MCF 10A (cell line): Measurements from ENCODE around the gene EEF1E1. TPM values are rescaled to one million over a fixed set of nuclear protein-coding genes. Genes with fewer than 3 reads are reported as not detected.

Experiments
- BruUV-seq: library from RNA; stranded (reverse); fragments of 400-500 nt; replicated peaks from 2 replicates; lab custom pipeline; 2021; lab: Mats Ljungman, UMichigan
- CTCF ChIA-PET: fragments of 300-600 bp; sonication (Branson Sonifier 250); formaldehyde crosslinking; extraction: SDS; loops from one replicate; lab custom pipeline; 2021; ENCODE audit warnings: antibody characterized with exemption, inconsistent platforms; lab: Yijun Ruan, JAX
- POLR2A ChIA-PET: fragments of 300-600, 350-650 bp; sonication (Branson Sonifier 250); formaldehyde crosslinking; extraction: SDS; loops from one replicate; lab custom pipeline; 2020; ENCODE audit warnings: antibody characterized with exemption, inconsistent platforms; lab: Yijun Ruan, JAX
- DNase-seq: peaks from one replicate; pipeline ENCODE4 v3.0.0-alpha.2; 2018; ENCODE audit not compliant: unreplicated experiment
- H3K27ac Mint-ChIP-seq: one replicate; pipeline ENCODE4 v1.8.0; 2022; ENCODE audit warnings: mild to moderate bottlenecking, low read depth, mixed read lengths; ENCODE audit not compliant: unreplicated experiment
- H3K27me3 Mint-ChIP-seq: one replicate; pipeline ENCODE4 v1.8.0; 2022; ENCODE audit warnings: mixed read lengths; ENCODE audit not compliant: insufficient read depth, unreplicated experiment
- H3K36me3 Mint-ChIP-seq: one replicate; pipeline ENCODE4 v1.8.0; 2022; ENCODE audit warnings: mild to moderate bottlenecking, moderate library complexity, mixed read lengths; ENCODE audit not compliant: insufficient read depth, unreplicated experiment
- H3K4me1 Mint-ChIP-seq: one replicate; pipeline ENCODE4 v1.8.0; 2022; ENCODE audit warnings: mixed read lengths; ENCODE audit not compliant: insufficient read depth, unreplicated experiment
- H3K4me3 Mint-ChIP-seq: one replicate; pipeline ENCODE4 v1.8.0; 2022; ENCODE audit warnings: mild to moderate bottlenecking, moderate library complexity, mixed read lengths; ENCODE audit not compliant: unreplicated experiment
- H3K9me3 Mint-ChIP-seq: one replicate; pipeline ENCODE4 v1.8.0; 2022; ENCODE audit warnings: mixed read lengths; ENCODE audit not compliant: unreplicated experiment
- CTCF ChIP-seq: fragments of 200-600 bp; IDR thresholded peaks from one replicate; pipeline ENCODE4 v1.8.0; 2022; ENCODE audit warnings: antibody characterized with exemption, mild to moderate bottlenecking; ENCODE audit not compliant: unreplicated experiment
- intact Hi-C: fragments of 100-400 bp; cut with micrococcal nuclease; formaldehyde crosslinking; loops from 2 replicates; pipeline ENCODE4 v1.14.1; 2022
- total RNA-seq: library from RNA; stranded (reverse); gene quantifications from 2 replicates; pipeline ENCODE4 v1.2.3, GENCODE V29; 2022

EEF1E1 gene
- total RNA-seq, 1 experiment from 2014 or later, result 56.7 TPM

- peak; percentile 90 for DNase-seq
- intact Hi-C loops, result no loop called here
- H3K36me3 Mint-ChIP-seq, result no peaks in the 10 kb centered on the region
- ChIA-PET POLR2A (interaction anchor here (0.7 to 1.0 kb wide), 2 partner anchors 27 to 1462 kb away, joined by 3 read pairs; no protein-coding TSS in a partner anchor), CTCF (interaction anchor here (0.6 to 1.4 kb wide), 6 partner anchors 10 to 111 kb away, joined by 3 to 4 read pairs (median 3); no protein-coding TSS in a partner anchor)
- TF ChIP-seq CTCF, result no peak
- peak overlapping the region; percentile 88 for H3K27ac Mint-ChIP-seq
- H3K4me1 Mint-ChIP-seq, result peaks cover 16% of the 10 kb centered on the region
- H3K27me3 Mint-ChIP-seq, result no peaks in the 10 kb centered on the region
- H3K4me3 Mint-ChIP-seq, result no peak overlapping the region
- BruUV-seq, result no TSS peak
- H3K9me3 Mint-ChIP-seq, result peaks cover 9% of the 10 kb centered on the region
Measured at GRCh38 chr6:8108031-8108660, 5.8 kb upstream of the EEF1E1 start.

- BruUV-seq, result no TSS peak
- Mint-ChIP-seq H3K27ac (no peak overlapping the region), H3K36me3 (no peaks in the 10 kb centered on the region), H3K27me3 (no peaks in the 10 kb centered on the region), H3K4me3 (no peak overlapping the region), H3K9me3 (peaks cover 9% of the 10 kb centered on the region), H3K4me1 (peaks cover 23% of the 10 kb centered on the region)
- ChIA-PET POLR2A (no interaction called here), CTCF (no interaction called here)
- no peak for TF ChIP-seq CTCF
- intact Hi-C loops, result no loop called here
- no peak for DNase-seq
Measured at GRCh38 chr6:8105791-8106190, 3.4 kb upstream of the EEF1E1 start.

GRCh38 chr6:8103726-8104125 is 1.4 kb upstream of the EEF1E1 start:
- Mint-ChIP-seq H3K4me3 (no peak overlapping the region), H3K27me3 (no peaks in the 10 kb centered on the region), H3K27ac (no peak overlapping the region), H3K36me3 (peaks cover 2% of the 10 kb centered on the region), H3K4me1 (peaks cover 29% of the 10 kb centered on the region), H3K9me3 (peaks cover 9% of the 10 kb centered on the region)
- intact Hi-C loops, result no loop called here
- no peak for TF ChIP-seq CTCF
- BruUV-seq, result no TSS peak
- POLR2A ChIA-PET, result no interaction called here
- CTCF ChIA-PET, result no interaction called here
- no peak for DNase-seq

- BruUV-seq, result no TSS peak
- no peaks in the 10 kb centered on the region for H3K9me3 Mint-ChIP-seq
- no peak for TF ChIP-seq CTCF
- peaks cover 21% of the 10 kb centered on the region for H3K4me1 Mint-ChIP-seq
- no peaks in the 10 kb centered on the region for H3K27me3 Mint-ChIP-seq
- ChIA-PET POLR2A (interaction anchor here (1.2 to 4.1 kb wide), 3 partner anchors 10 to 35 kb away, joined by 3 to 44 read pairs (median 28); partner anchors contain the start of gene BLOC1S5), CTCF (interaction anchor here (0.6 to 1.4 kb wide), 4 partner anchors 31 to 171 kb away, joined by 3 to 5 read pairs (median 3); no protein-coding TSS in a partner anchor)
- H3K4me3 Mint-ChIP-seq, result peak overlapping the region; percentile 61
- no peak for DNase-seq
- H3K27ac Mint-ChIP-seq, result peak overlapping the region; percentile 75
- H3K36me3 Mint-ChIP-seq, result peaks cover 32% of the 10 kb centered on the region
- intact Hi-C loops, result loop anchor here (1.0 kb wide), 1 partner anchor 15 kb away; no protein-coding TSS in a partner anchor
Measured at GRCh38 chr6:8100159-8100854, 2.0 kb downstream of the EEF1E1 start.
